Heart right ventricle (tissue), 16 donors: ENCODE results near the gene HLA-G. TPM values are rescaled to one million over a fixed set of nuclear protein-coding genes. Genes with fewer than 3 reads are reported as not detected.
A peak's percentile ranks its signal among the peaks of the same experiment; 100 is the strongest.

Experiments used
- ATAC-seq, 8 donors: fragments of 200-7000 bp; cut with Tn5 transposase; one replicate each; pipeline ENCODE4 v1.9.1; 2020; ENCODE audit warnings: mild to moderate bottlenecking in 8 of 8, moderate library complexity in 8 of 8, moderate number of reproducible peaks in 1 of 8
- DNase-seq, 2 donors: peaks; one replicate each; pipeline ENCODE4 v3.0.0-alpha.2; 2020
- H3K27ac ChIP-seq, 10 donors: fragments of 200-600 bp; sonication (generic) in 2 of 10; one replicate each; pipeline versions ENCODE4 v1.5.0 to v1.8.0; 2020 to 2022; ENCODE audit warnings: mild to moderate bottlenecking in 3 of 10
- H3K27me3 ChIP-seq, 7 donors: fragments of 200-600 bp; one replicate each; pipeline ENCODE4 v1.8.0; 2021 to 2022; ENCODE audit warnings: mild to moderate bottlenecking in 2 of 7
- H3K36me3 ChIP-seq, 9 donors: fragments of 200-600 bp; sonication (generic) in 1 of 9; one replicate each; pipeline versions ENCODE4 v1.5.0 to v1.8.0; 2020 to 2022; ENCODE audit warnings: mild to moderate bottlenecking in 2 of 9
- H3K4me1 ChIP-seq, 9 donors: fragments of 200-600 bp; sonication (generic) in 1 of 9; one replicate each; pipeline versions ENCODE4 v1.5.0 to v1.8.0; 2020 to 2022; ENCODE audit warnings: mild to moderate bottlenecking in 4 of 9
- H3K4me3 ChIP-seq, 10 donors: fragments of 200-600 bp; sonication (generic) in 2 of 10; one replicate each; pipeline versions ENCODE4 v1.5.0 to v1.8.0; 2020 to 2022; ENCODE audit warnings: mild to moderate bottlenecking in 7 of 10, moderate library complexity in 2 of 10
- H3K9me3 ChIP-seq, 11 donors: fragments of 200-600 bp in 10 of 11; sonication (generic) in 2 of 11; one replicate each; pipeline versions ENCODE4 v1.5.0 to v1.8.0; 2013 to 2022; ENCODE audit warnings: mild to moderate bottlenecking in 2 of 11, control low read depth in 1 of 11, moderate library complexity in 1 of 11
- WGBS, 2 donors: extraction: QIAGEN DNeasy Blood & Tissue Kit; methylation state at CpG; one replicate each; pipeline ENCODE4 v1.1.7; 2013; ENCODE audit warnings: inconsistent platforms in 1 of 2; 5-methylcytosine and 5-hydroxymethylcytosine counted together
- intact Hi-C, 10 donors: fragments of 100-400 bp; cut with DNase I; formaldehyde crosslinking; loops; one replicate each; pipeline versions ENCODE4 v1.11.1 to v1.14.2; 2022
- polyA plus RNA-seq, 2 donors: library from polyadenylated mRNA; stranded (reverse); fragments of 200-250 nt; gene quantifications; one replicate each; pipeline ENCODE4 v1.2.3, GENCODE V29; 2013
- total RNA-seq, 10 donors: library from RNA; stranded (reverse); fragmentation: NEBNext Ultra II Directional in 3 of 10; extraction: Animal tissue kit (Norgen Biotek cat#: 25700) in 3 of 10; gene quantifications; one replicate each; pipeline versions ENCODE4 v1.2.1 to v1.2.4, GENCODE V29; 2021 to 2023
- TF ChIP-seq, protein P1 (sequence below), 9 donors: fragments of 200-600 bp; sonication (generic) in 2 of 9; IDR thresholded peaks; one replicate each; pipeline versions ENCODE4 v1.5.0 to v1.8.0; 2021 to 2022; ENCODE audit warnings: antibody characterized with exemption in 9 of 9, mild to moderate bottlenecking in 5 of 9, moderate library complexity in 1 of 9
- donor health status: Arrhythmogenic right ventricular cardiomyopathy.
- donor health status: ischemic (EF 13 %, LVEDD 7.1; RV severe dilation, severe dysfunction).
- donor health status: healthy with polysubstance abuse.
- donor health status: DM: no; HTN: yes; CAD: no.
- donor health status: DM: no; HTN: no; CAD: no.
- donor health status: ischemic (EF 25% LVEDD 6.9; RV normal size, moderate dysfunction).
- donor health status: ischemic (EF 25% LVEDD 5.7; RV mildly dilated, moderate dysfunction).
- donor health status: healthy.
- donor health status: DM: yes; HTN: yes; CAD: no.
- donor health status: Ischemic cardiomyopathy.
- donor health status: ischemic (EF 35%, LVEDD 5.7; RV mildly dilated, moderate dysfunction).
- donor health status: nonischemic (EF 11% LVEDD 7.7; RV severe dilation, severe dysfunction).
- donor health status: DM: yes; HTN: yes; CAD: no.
- donor health status: PGD.
- donor health status: ischemic (EF 29% LVEDD 5.4; RV normal size, mild dysfunction).
- donor health status: nonischemic (EF 23%, LVEDD 6.1; RV moderate dilation, normal function).

Gene HLA-G
- total and polyA plus RNA-seq, 12 donors = 0.13 to 0.77 (median 0.55) TPM; not detected in 8

DNA sequence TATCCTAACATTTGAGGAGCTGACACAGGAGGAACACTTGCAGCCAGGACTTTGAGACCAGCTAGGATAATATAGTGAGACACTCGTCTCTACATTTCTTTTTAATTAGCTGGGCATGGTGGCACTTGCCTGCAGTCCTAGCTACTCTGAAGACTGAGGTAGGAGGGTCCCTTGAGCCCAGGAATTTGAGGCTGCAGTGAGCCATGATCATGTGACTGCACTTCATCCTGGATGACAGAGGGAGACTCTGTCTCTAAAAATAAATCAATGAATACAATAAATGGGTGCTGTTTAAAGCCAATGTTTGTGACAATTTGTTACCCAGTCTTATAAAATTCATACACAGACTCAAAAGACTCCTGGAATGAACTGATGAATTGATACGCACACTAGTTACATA lies 1.8 kb upstream of the HLA-G start:
- no peak for ATAC-seq
- intact Hi-C loops = no loop called here
- Histone ChIP-seq H3K27me3 (peaks cover 0 to 84% (median 50%) of the 10 kb centered on the region in 7 donors), H3K9me3 (no peaks in the 10 kb centered on the region), H3K4me3 (no peak overlapping the region), H3K36me3 (no peaks in the 10 kb centered on the region), H3K4me1 (peaks cover 0 to 12% (median 8%) of the 10 kb centered on the region in 9 donors), H3K27ac (no peak overlapping the region)
- WGBS, 2 donors = 74 to 76% methylated on average over 2 of the region's 2 CpGs
- no peak for DNase-seq
- TF ChIP-seq, protein P1, sequence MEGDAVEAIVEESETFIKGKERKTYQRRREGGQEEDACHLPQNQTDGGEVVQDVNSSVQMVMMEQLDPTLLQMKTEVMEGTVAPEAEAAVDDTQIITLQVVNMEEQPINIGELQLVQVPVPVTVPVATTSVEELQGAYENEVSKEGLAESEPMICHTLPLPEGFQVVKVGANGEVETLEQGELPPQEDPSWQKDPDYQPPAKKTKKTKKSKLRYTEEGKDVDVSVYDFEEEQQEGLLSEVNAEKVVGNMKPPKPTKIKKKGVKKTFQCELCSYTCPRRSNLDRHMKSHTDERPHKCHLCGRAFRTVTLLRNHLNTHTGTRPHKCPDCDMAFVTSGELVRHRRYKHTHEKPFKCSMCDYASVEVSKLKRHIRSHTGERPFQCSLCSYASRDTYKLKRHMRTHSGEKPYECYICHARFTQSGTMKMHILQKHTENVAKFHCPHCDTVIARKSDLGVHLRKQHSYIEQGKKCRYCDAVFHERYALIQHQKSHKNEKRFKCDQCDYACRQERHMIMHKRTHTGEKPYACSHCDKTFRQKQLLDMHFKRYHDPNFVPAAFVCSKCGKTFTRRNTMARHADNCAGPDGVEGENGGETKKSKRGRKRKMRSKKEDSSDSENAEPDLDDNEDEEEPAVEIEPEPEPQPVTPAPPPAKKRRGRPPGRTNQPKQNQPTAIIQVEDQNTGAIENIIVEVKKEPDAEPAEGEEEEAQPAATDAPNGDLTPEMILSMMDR (IDR thresholded peaks at IDR 0.05) = no peak

GRCh38 chr6:29826271-29826670 lies 1.4 kb upstream of the HLA-G start:
- no peaks in the 10 kb centered on the region for H3K36me3 ChIP-seq
- TF ChIP-seq, protein P1 (IDR thresholded peaks at IDR 0.05) = no peak
- intact Hi-C loops = no loop called here
- no peak for DNase-seq
- H3K4me1 ChIP-seq = peaks cover 0 to 12% (median 8%) of the 10 kb centered on the region in 9 donors
- no peaks in the 10 kb centered on the region for H3K9me3 ChIP-seq
- peaks cover 0 to 85% (median 52%) of the 10 kb centered on the region in 7 donors for H3K27me3 ChIP-seq
- no peak overlapping the region for H3K27ac ChIP-seq
- no peak for ATAC-seq
- H3K4me3 ChIP-seq = no peak overlapping the region
- WGBS, 2 donors = 75 to 81% methylated on average over 1 of the region's 1 CpG

GRCh38 chr6:29828471-29828797 lies 809 bp downstream of the HLA-G start:
- 10 to 16% methylated on average over 26 of the region's 26 CpGs for WGBS, 2 donors
- TF ChIP-seq, protein P1 (IDR thresholded peaks at IDR 0.05) = no peak
- DNase-seq (no peak), ATAC-seq (no peak)
- no peaks in the 10 kb centered on the region for H3K9me3 ChIP-seq
- H3K36me3 ChIP-seq = no peaks in the 10 kb centered on the region
- H3K27ac ChIP-seq = no peak overlapping the region
- H3K4me3 ChIP-seq = peak overlapping the region in 8 of 10 donors; percentile 30 to 37 (median 34)
- peaks cover 0 to 88% (median 60%) of the 10 kb centered on the region in 7 donors for H3K27me3 ChIP-seq
- H3K4me1 ChIP-seq = peaks cover 0 to 12% (median 8%) of the 10 kb centered on the region in 9 donors
- intact Hi-C loops = no loop called here

GRCh38 chr6:29829766-29830165 lies 2.1 kb downstream of the HLA-G start:
- Histone ChIP-seq H3K27me3 (peaks cover 0 to 87% (median 64%) of the 10 kb centered on the region in 7 donors), H3K36me3 (no peaks in the 10 kb centered on the region), H3K4me1 (peaks cover 0 to 12% (median 8%) of the 10 kb centered on the region in 9 donors), H3K4me3 (peak overlapping the region in 1 of 10 donors; percentile 10), H3K9me3 (no peaks in the 10 kb centered on the region), H3K27ac (no peak overlapping the region)
- intact Hi-C loops = loop anchor here in 2 of 10 donors (10.0 kb wide), 1 partner anchor 95 kb away; no protein-coding TSS in a partner anchor
- WGBS, 2 donors = 91 to 94% methylated on average over 3 of the region's 3 CpGs
- DNase-seq = no peak
- TF ChIP-seq, protein P1 (IDR thresholded peaks at IDR 0.05) = no peak
- ATAC-seq = no peak
